ENCODE data around the gene RPS6KA1.

DNA sequence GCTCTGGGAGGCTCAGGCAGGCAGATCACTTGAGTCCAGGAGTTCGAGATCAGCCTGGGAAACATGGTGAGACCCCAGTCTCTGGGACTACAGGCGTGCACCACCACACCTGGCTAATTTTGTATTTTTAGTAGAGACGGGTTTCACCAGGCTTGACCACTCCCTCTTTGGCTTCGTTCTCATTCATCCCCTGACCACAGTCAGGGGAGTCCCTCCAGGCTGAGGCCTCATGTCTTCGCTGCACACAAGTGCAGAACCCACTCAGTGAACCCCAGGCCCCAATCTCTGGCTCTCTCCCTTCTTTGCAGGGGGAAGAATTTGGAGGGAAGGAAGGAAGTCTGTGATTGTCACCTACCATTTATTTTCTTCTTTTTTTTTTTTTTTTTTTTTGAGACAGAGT is 9.2 kb upstream of the RPS6KA1 start:
- TF ChIP-seq, protein P1, sequence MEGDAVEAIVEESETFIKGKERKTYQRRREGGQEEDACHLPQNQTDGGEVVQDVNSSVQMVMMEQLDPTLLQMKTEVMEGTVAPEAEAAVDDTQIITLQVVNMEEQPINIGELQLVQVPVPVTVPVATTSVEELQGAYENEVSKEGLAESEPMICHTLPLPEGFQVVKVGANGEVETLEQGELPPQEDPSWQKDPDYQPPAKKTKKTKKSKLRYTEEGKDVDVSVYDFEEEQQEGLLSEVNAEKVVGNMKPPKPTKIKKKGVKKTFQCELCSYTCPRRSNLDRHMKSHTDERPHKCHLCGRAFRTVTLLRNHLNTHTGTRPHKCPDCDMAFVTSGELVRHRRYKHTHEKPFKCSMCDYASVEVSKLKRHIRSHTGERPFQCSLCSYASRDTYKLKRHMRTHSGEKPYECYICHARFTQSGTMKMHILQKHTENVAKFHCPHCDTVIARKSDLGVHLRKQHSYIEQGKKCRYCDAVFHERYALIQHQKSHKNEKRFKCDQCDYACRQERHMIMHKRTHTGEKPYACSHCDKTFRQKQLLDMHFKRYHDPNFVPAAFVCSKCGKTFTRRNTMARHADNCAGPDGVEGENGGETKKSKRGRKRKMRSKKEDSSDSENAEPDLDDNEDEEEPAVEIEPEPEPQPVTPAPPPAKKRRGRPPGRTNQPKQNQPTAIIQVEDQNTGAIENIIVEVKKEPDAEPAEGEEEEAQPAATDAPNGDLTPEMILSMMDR (IDR thresholded peaks at IDR 0.05; ENCODE audit: low read length): no peak
- no peak for TF ChIP-seq EZH2 (optimal IDR thresholded peaks at IDR 0.05; ENCODE audit: low read depth, low read length)

Measured in MM.1S (cell line).